Measurements from ENCODE around the gene NTF4.
"Not testable (repeated sequence)": the region's sequence is repeated elsewhere in the genome, so short reads cannot be mapped to it uniquely, and the experiment has no call there.

The NTF4 gene

DNA sequence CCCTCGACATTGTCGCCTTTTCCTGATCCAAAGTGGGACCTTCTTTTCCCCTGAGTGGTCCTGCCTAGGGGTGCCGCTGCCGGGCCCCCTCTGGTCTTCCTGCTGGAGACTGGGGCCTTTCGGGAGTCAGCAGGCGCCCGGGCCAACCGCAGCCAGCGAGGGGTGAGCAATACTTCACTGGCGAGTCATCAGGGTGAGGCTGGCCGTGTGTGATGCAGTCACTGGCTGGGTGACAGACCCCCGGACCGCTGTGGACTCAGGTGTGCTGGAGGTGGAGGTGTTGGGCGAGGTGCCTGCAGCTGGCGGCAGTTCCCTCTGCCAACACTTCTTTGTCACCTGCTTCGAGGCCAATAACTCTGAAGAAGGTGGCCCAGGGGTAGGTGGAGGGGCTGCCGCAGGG is 22.4 kb downstream of the NTF4 start:
- no peaks in the 10 kb centered on the region for H3K27me3 ChIP-seq (ENCODE audit: insufficient read depth, low read length)
- no peaks in the 10 kb centered on the region for H3K36me3 ChIP-seq (ENCODE audit: insufficient read depth, low read length)
- no peak overlapping the region for H3K27ac ChIP-seq (ENCODE audit: low read depth, low read length, poor library complexity, severe bottlenecking)
- no peaks in the 10 kb centered on the region for H3K4me1 ChIP-seq (ENCODE audit: insufficient read depth, low read length, severe bottlenecking)
- no peaks in the 10 kb centered on the region for H3F3A ChIP-seq (ENCODE audit: insufficient read depth, low read length)
- no peaks in the 10 kb centered on the region for H3K9me3 ChIP-seq (ENCODE audit: low read length)
- no peaks in the 10 kb centered on the region for H3K79me2 ChIP-seq (ENCODE audit: insufficient read depth, low read length)
- H3K4me3 ChIP-seq (ENCODE audit: low read depth, low read length, poor library complexity, severe bottlenecking), result no peak overlapping the region
- TF ChIP-seq EZH2 (IDR thresholded peaks at IDR 0.05; ENCODE audit: borderline replicate concordance, low read length), result no peak
- TF ChIP-seq CTCF (IDR thresholded peaks at IDR 0.05; ENCODE audit: low read length), result no peak
- no peak overlapping the region for H2AFZ ChIP-seq (ENCODE audit: low read length)
- H3K9ac ChIP-seq (ENCODE audit: low read length), result no peak overlapping the region
- no peaks in the 10 kb centered on the region for H4K20me1 ChIP-seq (ENCODE audit: insufficient read depth, low read length)
- no peaks in the 10 kb centered on the region for H3K9me2 ChIP-seq (ENCODE audit: low read depth, low read length)
- no peak overlapping the region for H3K4me2 ChIP-seq (ENCODE audit: low read length)

DNA sequence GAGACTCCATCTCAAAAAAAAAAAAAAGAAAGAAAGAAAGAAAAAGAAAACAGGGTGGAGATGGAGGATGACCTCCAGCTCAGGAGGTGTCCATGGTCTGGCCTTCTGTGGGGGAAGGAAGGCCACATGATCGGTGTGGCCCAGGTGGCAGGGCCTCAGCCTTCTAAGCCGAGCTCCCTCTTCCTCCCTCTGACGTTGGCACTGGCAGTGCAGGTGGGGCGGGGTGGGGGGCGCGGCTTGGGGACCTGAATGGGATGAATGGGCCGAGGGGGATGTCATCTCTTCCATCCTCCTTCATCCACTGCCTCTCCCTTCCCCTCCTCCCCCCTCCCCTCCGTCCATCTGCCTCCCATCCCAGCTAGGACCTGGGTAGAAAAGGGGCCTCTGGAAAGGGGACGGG is 24.9 kb downstream of the NTF4 start:
- H3F3A ChIP-seq (ENCODE audit: insufficient read depth, low read length); H3K9me3 ChIP-seq (ENCODE audit: low read length); H3K9ac ChIP-seq (ENCODE audit: low read length); H3K27ac ChIP-seq (ENCODE audit: low read depth, low read length, poor library complexity, severe bottlenecking); H3K79me2 ChIP-seq (ENCODE audit: insufficient read depth, low read length); H3K36me3 ChIP-seq (ENCODE audit: insufficient read depth, low read length); H3K4me3 ChIP-seq (ENCODE audit: low read depth, low read length, poor library complexity, severe bottlenecking); H3K27me3 ChIP-seq (ENCODE audit: insufficient read depth, low read length); H3K4me1 ChIP-seq (ENCODE audit: insufficient read depth, low read length, severe bottlenecking); H2AFZ ChIP-seq (ENCODE audit: low read length); H3K4me2 ChIP-seq (ENCODE audit: low read length); H4K20me1 ChIP-seq (ENCODE audit: insufficient read depth, low read length); H3K9me2 ChIP-seq (ENCODE audit: low read depth, low read length): not testable (repeated sequence)

- H2AFZ ChIP-seq (ENCODE audit: low read length); H3K9me2 ChIP-seq (ENCODE audit: low read depth, low read length); H3K27me3 ChIP-seq (ENCODE audit: insufficient read depth, low read length); H3K36me3 ChIP-seq (ENCODE audit: insufficient read depth, low read length); H3K4me1 ChIP-seq (ENCODE audit: insufficient read depth, low read length, severe bottlenecking); H3K4me2 ChIP-seq (ENCODE audit: low read length); H3K4me3 ChIP-seq (ENCODE audit: low read depth, low read length, poor library complexity, severe bottlenecking); H3K27ac ChIP-seq (ENCODE audit: low read depth, low read length, poor library complexity, severe bottlenecking); H3K9me3 ChIP-seq (ENCODE audit: low read length); H3K9ac ChIP-seq (ENCODE audit: low read length); H3K79me2 ChIP-seq (ENCODE audit: insufficient read depth, low read length); H4K20me1 ChIP-seq (ENCODE audit: insufficient read depth, low read length); H3F3A ChIP-seq (ENCODE audit: insufficient read depth, low read length): not testable (repeated sequence)
These were observed 25.9 kb downstream of the NTF4 start for GRCh38 chr19:49038557-49039276.

DNA sequence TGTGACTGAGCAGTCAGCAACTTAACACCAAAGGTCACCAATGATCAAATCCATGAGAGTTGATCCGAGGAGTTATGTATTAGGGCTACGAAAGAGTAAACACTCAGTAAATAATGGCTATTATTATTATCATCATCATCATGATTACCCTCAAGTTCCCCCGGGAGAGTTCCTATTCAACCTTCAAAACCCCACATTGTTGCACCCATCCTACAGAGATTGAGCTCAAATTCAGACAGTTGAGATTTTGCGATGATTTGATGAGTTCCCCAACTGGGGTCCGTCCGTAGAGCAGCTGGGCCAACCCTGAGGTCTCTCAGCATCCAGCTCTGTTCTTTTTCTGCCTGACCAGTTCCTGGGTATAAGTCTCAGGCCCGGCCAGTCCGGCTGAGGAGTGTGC is 26.5 kb downstream of the NTF4 start:
- not testable (repeated sequence) for H2AFZ ChIP-seq (ENCODE audit: low read length); H4K20me1 ChIP-seq (ENCODE audit: insufficient read depth, low read length); H3F3A ChIP-seq (ENCODE audit: insufficient read depth, low read length); H3K4me1 ChIP-seq (ENCODE audit: insufficient read depth, low read length, severe bottlenecking); H3K9me3 ChIP-seq (ENCODE audit: low read length); H3K9me2 ChIP-seq (ENCODE audit: low read depth, low read length); H3K4me3 ChIP-seq (ENCODE audit: low read depth, low read length, poor library complexity, severe bottlenecking); H3K9ac ChIP-seq (ENCODE audit: low read length); H3K36me3 ChIP-seq (ENCODE audit: insufficient read depth, low read length); H3K27ac ChIP-seq (ENCODE audit: low read depth, low read length, poor library complexity, severe bottlenecking); H3K4me2 ChIP-seq (ENCODE audit: low read length); H3K27me3 ChIP-seq (ENCODE audit: insufficient read depth, low read length); H3K79me2 ChIP-seq (ENCODE audit: insufficient read depth, low read length)

DNA sequence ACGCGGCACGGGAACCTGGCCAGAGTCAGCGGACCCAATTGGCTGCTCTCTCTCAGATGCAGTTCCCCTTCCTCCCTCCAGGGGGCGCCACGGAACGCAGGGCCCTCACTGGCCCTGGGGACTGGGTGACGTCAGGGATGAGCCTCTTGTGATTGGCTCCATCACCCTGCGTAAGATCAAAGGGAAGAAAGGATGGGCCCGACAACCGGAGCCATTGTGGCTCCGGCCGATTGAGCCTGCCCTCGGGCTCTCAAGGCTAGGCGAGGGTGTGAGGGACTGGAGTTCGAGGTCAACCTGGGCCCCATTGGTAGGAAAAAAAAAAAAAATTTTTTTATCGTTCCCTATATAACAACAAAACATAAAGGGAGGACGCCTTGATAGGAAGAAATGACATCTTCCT is 27.8 kb downstream of the NTF4 start, which contains the start of gene CGB1:
TSS of gene CGB1 (minus strand) at position 81 of the 400 bp plus-strand sequence. CDS start 184 bp downstream, outside the sequence.
- peak; percentile 64 for TF ChIP-seq CTCF (IDR thresholded peaks at IDR 0.05; ENCODE audit: low read length)
- not testable (repeated sequence) for H3K27ac ChIP-seq (ENCODE audit: low read depth, low read length, poor library complexity, severe bottlenecking); H3K27me3 ChIP-seq (ENCODE audit: insufficient read depth, low read length); H3K9me3 ChIP-seq (ENCODE audit: low read length); H3F3A ChIP-seq (ENCODE audit: insufficient read depth, low read length); H3K4me3 ChIP-seq (ENCODE audit: low read depth, low read length, poor library complexity, severe bottlenecking); H4K20me1 ChIP-seq (ENCODE audit: insufficient read depth, low read length); H3K9ac ChIP-seq (ENCODE audit: low read length); H3K4me2 ChIP-seq (ENCODE audit: low read length); H3K9me2 ChIP-seq (ENCODE audit: low read depth, low read length); H3K4me1 ChIP-seq (ENCODE audit: insufficient read depth, low read length, severe bottlenecking); H3K36me3 ChIP-seq (ENCODE audit: insufficient read depth, low read length); H3K79me2 ChIP-seq (ENCODE audit: insufficient read depth, low read length); H2AFZ ChIP-seq (ENCODE audit: low read length)
